ENCODE measurements around the gene TBCEL. TPM values are rescaled to one million over a fixed set of nuclear protein-coding genes. Genes with fewer than 3 reads are reported as not detected.

The TBCEL gene
- total RNA-seq, 4 donors from 2014 or later = 3.9 to 28.6 (median 7.4) TPM

- DNase-seq = no peak
- no peak overlapping the region for H3K27ac ChIP-seq
- H3K4me3 ChIP-seq = no peak overlapping the region
- no peaks in the 10 kb centered on the region for H3K4me1 ChIP-seq
- intact Hi-C loops (cut with DNase I) = no loop called here
- WGBS, 2 donors = 95 to 97% methylated on average over 8 to 12 of the region's 30 CpGs
- H3K9me3 ChIP-seq = peaks cover 0 to 5% (median 2%) of the 10 kb centered on the region in 3 donors
- H3K36me3 ChIP-seq = no peaks in the 10 kb centered on the region
- no peak for TF ChIP-seq POLR2A (IDR thresholded peaks at IDR 0.05)
- no peak for TF ChIP-seq CTCF (IDR thresholded peaks at IDR 0.05)
- H3K27me3 ChIP-seq = no peaks in the 10 kb centered on the region
Measured at GRCh38 chr11:121127809-121128208, 103.9 kb downstream of the TBCEL start.

- H3K4me1 ChIP-seq = no peaks in the 10 kb centered on the region
Measured at GRCh38 chr11:121129362-121130340, 105.7 kb downstream of the TBCEL start.

GRCh38 chr11:121131656-121132055 lies 107.8 kb downstream of the TBCEL start:
- no peaks in the 10 kb centered on the region for H3K36me3 ChIP-seq
- no peaks in the 10 kb centered on the region for H3K27me3 ChIP-seq
- no peak for DNase-seq
- 84 to 86% methylated on average over 6 of the region's 6 CpGs for WGBS, 2 donors
- H3K4me1 ChIP-seq = no peaks in the 10 kb centered on the region
- H3K27ac ChIP-seq = no peak overlapping the region
- TF ChIP-seq POLR2A (IDR thresholded peaks at IDR 0.05) = no peak
- no peaks in the 10 kb centered on the region for H3K9me3 ChIP-seq
- intact Hi-C loops (cut with DNase I) = no loop called here
- no peak overlapping the region for H3K4me3 ChIP-seq

More at GRCh38 chr11:121129362-121130340, 105.7 kb downstream of the TBCEL start:
- DNase-seq = no peak
- no peak overlapping the region for H3K4me3 ChIP-seq
- no peaks in the 10 kb centered on the region for H3K9me3 ChIP-seq
- TF ChIP-seq POLR2A (IDR thresholded peaks at IDR 0.05) = no peak
- TF ChIP-seq CTCF (IDR thresholded peaks at IDR 0.05) = no peak
- intact Hi-C loops (cut with DNase I) = no loop called here
- no peaks in the 10 kb centered on the region for H3K36me3 ChIP-seq
- WGBS, 2 donors = 88 to 91% methylated on average over 18 to 19 of the region's 29 CpGs
- H3K27me3 ChIP-seq = no peaks in the 10 kb centered on the region
- no peak overlapping the region for H3K27ac ChIP-seq

- H3K4me1 ChIP-seq = no peaks in the 10 kb centered on the region
- no peak overlapping the region for H3K27ac ChIP-seq
- TF ChIP-seq CTCF (IDR thresholded peaks at IDR 0.05) = no peak
- TF ChIP-seq POLR2A (IDR thresholded peaks at IDR 0.05) = no peak
- H3K4me3 ChIP-seq = no peak overlapping the region
- no peaks in the 10 kb centered on the region for H3K9me3 ChIP-seq
- no peak for DNase-seq
- 65 to 71% methylated on average over 13 of the region's 13 CpGs for WGBS, 2 donors
- intact Hi-C loops (cut with DNase I) = no loop called here
- H3K27me3 ChIP-seq = no peaks in the 10 kb centered on the region
- H3K36me3 ChIP-seq = no peaks in the 10 kb centered on the region
Measured at GRCh38 chr11:121132211-121132976, 108.5 kb downstream of the TBCEL start.

GRCh38 chr11:121134741-121135312 lies 110.9 kb downstream of the TBCEL start:
- Histone ChIP-seq H3K9me3 (no peaks in the 10 kb centered on the region), H3K36me3 (no peaks in the 10 kb centered on the region), H3K27me3 (no peaks in the 10 kb centered on the region), H3K4me3 (no peak overlapping the region), H3K4me1 (no peaks in the 10 kb centered on the region), H3K27ac (no peak overlapping the region)
- WGBS, 2 donors = 78 to 86% methylated on average over 6 to 7 of the region's 10 CpGs
- TF ChIP-seq CTCF (IDR thresholded peaks at IDR 0.05) = no peak
- TF ChIP-seq POLR2A (IDR thresholded peaks at IDR 0.05) = no peak
- intact Hi-C loops (cut with DNase I) = no loop called here
- no peak for DNase-seq
